Pons (tissue), 1 donor: ENCODE measurements around the gene KIF25.

Source experiments
- DNase-seq: peaks from one replicate; pipeline ENCODE4 v3.0.0-alpha.2; 2016; ENCODE audit warnings: low spot score

The KIF25 gene

GRCh38 chr6:168050881-168051586, 53.6 kb downstream of the KIF25 start:
- peak; percentile 27 for DNase-seq

GRCh38 chr6:168051648-168052047, 54.2 kb downstream of the KIF25 start:
- no peak for DNase-seq

GRCh38 chr6:168052291-168052891, 54.9 kb downstream of the KIF25 start:
- DNase-seq, result no peak

- DNase-seq, result no peak
These were observed 55.9 kb downstream of the KIF25 start for GRCh38 chr6:168053086-168053956.

GRCh38 chr6:168053957-168054471, 56.5 kb downstream of the KIF25 start:
- DNase-seq, result no peak

GRCh38 chr6:168054765-168055560, 57.5 kb downstream of the KIF25 start:
- DNase-seq, result no peak

- no peak for DNase-seq
These were observed 58.4 kb downstream of the KIF25 start for GRCh38 chr6:168055696-168056489.

GRCh38 chr6:168056892-168057527, 59.5 kb downstream of the KIF25 start:
- DNase-seq, result no peak

GRCh38 chr6:168057836-168058235, 60.4 kb downstream of the KIF25 start:
- no peak for DNase-seq

GRCh38 chr6:168058691-168059551, 61.5 kb downstream of the KIF25 start:
- DNase-seq, result no peak

- DNase-seq, result peak; percentile 83
These were observed 63.1 kb downstream of the KIF25 start for GRCh38 chr6:168060521-168060931.

GRCh38 chr6:168061269-168062210, 64.1 kb downstream of the KIF25 start:
- no peak for DNase-seq

- peak; percentile 44 for DNase-seq
These were observed 65.1 kb downstream of the KIF25 start for GRCh38 chr6:168062346-168063289.

- no peak for DNase-seq
These were observed 66.0 kb downstream of the KIF25 start for GRCh38 chr6:168063431-168063830.

- no peak for DNase-seq
These were observed 66.8 kb downstream of the KIF25 start for GRCh38 chr6:168064226-168064807.

- no peak for DNase-seq
These were observed 69.7 kb downstream of the KIF25 start for GRCh38 chr6:168067081-168067759.
